GM10248 (cell line): ENCODE results near the gene TAGLN3.
A peak's percentile ranks its signal among the peaks of the same experiment; 100 is the strongest.

Experiments used
- CTCF ChIA-PET: fragments of 300-600 bp; sonication (Branson Sonifier 250); formaldehyde crosslinking; extraction: SDS; loops from one replicate; lab custom pipeline; 2021; ENCODE audit warnings: antibody characterized with exemption; lab: Yijun Ruan, JAX
- POLR2A ChIA-PET: fragments of 350-650 bp; sonication (Branson Sonifier 250); formaldehyde crosslinking; extraction: SDS; loops from one replicate; lab custom pipeline; 2020; ENCODE audit warnings: antibody characterized with exemption; lab: Yijun Ruan, JAX
- DNase-seq: peaks from one replicate; pipeline ENCODE4 v3.0.0; 2012; ENCODE audit errors: extremely low spot score
- TF ChIP-seq, protein P1 (sequence below): IDR thresholded peaks from 2 replicates; pipeline ENCODE4 v1.5.1; 2012; ENCODE audit warnings: mild to moderate bottlenecking, low read depth; ENCODE audit errors: extremely low read depth, missing control alignments, control extremely low read depth

The TAGLN3 gene

DNA sequence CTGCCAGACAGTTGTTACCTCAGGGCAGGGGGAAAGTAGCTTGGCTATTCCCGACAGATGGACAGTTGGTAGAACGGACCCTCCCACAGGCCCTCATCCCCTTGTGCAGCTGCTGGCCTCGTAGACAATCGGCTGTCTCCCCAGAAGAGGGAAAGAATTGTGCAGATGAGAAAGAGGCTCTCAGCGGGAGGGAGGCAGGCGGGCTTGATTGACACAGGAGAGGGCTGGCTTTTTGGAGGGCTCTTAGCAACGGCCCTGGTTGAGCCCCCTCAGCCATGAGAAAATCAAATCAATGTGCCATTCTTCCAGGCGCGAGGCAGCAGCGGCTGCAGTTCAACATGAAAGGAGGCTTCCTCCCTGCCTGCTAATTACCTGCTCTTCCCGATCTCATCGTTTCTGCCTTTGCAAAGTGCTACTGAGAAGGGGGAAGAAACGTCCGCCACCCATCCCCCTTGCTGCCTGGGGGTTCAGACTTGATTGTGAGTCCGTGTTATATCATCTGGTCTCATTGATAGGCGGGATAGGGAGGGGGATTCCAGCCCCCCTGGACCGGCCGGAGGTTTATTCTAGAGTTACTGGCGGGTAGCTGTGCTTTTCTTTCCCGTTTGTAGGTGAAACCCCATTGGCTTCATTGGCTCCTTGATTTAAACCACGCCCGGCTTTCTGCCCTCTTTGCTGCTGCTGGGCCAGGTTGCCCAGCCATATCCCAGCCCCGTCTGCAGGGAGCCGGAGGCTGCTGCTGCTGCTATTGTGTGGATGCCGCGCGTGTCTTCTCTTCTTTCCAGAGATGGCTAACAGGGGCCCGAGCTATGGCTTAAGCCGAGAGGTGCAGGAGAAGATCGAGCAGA lies at the start of gene TAGLN3:
Gene TAGLN3 (plus strand): TSS at position 287 of the 848 bp plus-strand sequence. CDS start 501 bp downstream, at position 788.
- DNase-seq: peak; percentile 33
- TF ChIP-seq, protein P1, sequence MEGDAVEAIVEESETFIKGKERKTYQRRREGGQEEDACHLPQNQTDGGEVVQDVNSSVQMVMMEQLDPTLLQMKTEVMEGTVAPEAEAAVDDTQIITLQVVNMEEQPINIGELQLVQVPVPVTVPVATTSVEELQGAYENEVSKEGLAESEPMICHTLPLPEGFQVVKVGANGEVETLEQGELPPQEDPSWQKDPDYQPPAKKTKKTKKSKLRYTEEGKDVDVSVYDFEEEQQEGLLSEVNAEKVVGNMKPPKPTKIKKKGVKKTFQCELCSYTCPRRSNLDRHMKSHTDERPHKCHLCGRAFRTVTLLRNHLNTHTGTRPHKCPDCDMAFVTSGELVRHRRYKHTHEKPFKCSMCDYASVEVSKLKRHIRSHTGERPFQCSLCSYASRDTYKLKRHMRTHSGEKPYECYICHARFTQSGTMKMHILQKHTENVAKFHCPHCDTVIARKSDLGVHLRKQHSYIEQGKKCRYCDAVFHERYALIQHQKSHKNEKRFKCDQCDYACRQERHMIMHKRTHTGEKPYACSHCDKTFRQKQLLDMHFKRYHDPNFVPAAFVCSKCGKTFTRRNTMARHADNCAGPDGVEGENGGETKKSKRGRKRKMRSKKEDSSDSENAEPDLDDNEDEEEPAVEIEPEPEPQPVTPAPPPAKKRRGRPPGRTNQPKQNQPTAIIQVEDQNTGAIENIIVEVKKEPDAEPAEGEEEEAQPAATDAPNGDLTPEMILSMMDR: no peak
- ChIA-PET CTCF (interaction anchor here (0.8 to 20.7 kb wide), 5 partner anchors 11 to 42 kb away, joined by 3 to 383 read pairs (median 7); partner anchors contain the start of gene ABHD10), POLR2A (no interaction called here)

GRCh38 chr3:111949712-111950111 lies 49.0 kb upstream of the TAGLN3 start:
- POLR2A ChIA-PET: no interaction called here

GRCh38 chr3:111951032-111951431 lies 47.7 kb upstream of the TAGLN3 start:
- TF ChIP-seq, protein P1: no peak
- DNase-seq: no peak
- ChIA-PET CTCF (interaction anchor here (1.1 to 2.0 kb wide), 6 partner anchors 9 to 233 kb away, joined by 3 to 6 read pairs (median 3); no protein-coding TSS in a partner anchor), POLR2A (no interaction called here)

More at GRCh38 chr3:111949712-111950111, 49.0 kb upstream of the TAGLN3 start:
- TF ChIP-seq, protein P1: no peak
- no peak for DNase-seq
- CTCF ChIA-PET: interaction anchor here (1.1 kb wide), 1 partner anchor 17 kb away, joined by 3 read pairs; no protein-coding TSS in a partner anchor

GRCh38 chr3:111952086-111952485 lies 46.6 kb upstream of the TAGLN3 start:
- no peak for DNase-seq
- POLR2A ChIA-PET: no interaction called here
- CTCF ChIA-PET: interaction anchor here (1.1 to 2.0 kb wide), 3 partner anchors 16 to 234 kb away, joined by 3 to 6 read pairs (median 3); no protein-coding TSS in a partner anchor
- TF ChIP-seq, protein P1: no peak

DNA sequence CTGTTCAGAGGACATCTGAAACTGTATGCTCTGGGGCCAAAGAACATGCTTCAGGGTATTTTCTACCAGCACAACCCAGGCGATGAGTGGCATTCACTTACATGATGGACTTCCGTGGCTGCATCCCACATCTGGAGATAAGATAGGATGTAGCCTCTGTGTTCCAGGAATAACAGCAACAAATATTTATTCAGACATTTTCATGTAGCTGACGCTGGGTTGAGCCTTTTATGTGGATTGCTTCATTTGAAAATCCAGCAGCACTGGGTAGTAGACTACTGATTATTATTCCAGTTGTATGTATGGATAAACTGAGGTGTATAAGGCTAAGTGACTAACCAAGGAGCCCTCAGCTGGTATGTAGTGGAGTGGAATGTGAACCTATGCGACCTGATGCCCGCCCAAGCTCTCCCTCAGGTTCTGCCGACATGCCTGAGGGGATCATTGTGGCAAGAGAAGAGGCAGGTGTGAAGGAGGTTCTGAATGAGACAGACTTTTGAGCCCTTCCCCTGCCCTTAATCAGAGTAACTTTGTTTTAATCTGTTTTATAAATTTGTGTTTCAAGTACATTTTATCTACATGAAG lies 45.8 kb upstream of the TAGLN3 start:
- ChIA-PET POLR2A (no interaction called here), CTCF (interaction anchor here (6.9 kb wide), 1 partner anchor 14 kb away, joined by 60 read pairs; no protein-coding TSS in a partner anchor)
- TF ChIP-seq, protein P1: no peak
- no peak for DNase-seq
